ENCODE results near the gene PDE10A.
"Not testable (repeated sequence)": the region's sequence is repeated elsewhere in the genome, so short reads cannot be mapped to it uniquely, and the experiment has no call there.

DNA sequence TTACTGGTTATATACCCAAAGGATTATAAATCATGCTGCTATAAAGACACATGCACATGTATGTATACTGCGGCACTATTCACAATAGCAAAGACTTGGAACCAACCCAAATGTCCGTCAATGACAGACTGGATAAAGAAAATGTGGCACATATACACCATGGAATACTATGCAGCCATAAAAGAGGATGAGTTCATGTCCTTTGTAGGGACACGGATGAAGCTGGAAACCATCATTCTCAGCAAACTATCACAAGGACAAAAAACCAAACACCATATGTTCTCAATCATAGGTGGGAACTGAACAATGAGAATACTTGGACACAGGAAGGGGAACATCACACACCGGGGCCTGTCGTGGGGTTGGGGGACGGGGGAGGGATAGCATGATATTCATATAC, 104.9 kb downstream of the PDE10A start:
- TF ChIP-seq ELF4 (CRISPR knock-in tag; IDR thresholded peaks at IDR 0.05; ENCODE audit: low read depth); SP1 (CRISPR knock-in tag; conservative IDR thresholded peaks at IDR 0.05); SMAD3 (CRISPR knock-in tag; IDR thresholded peaks at IDR 0.05; ENCODE audit: borderline replicate concordance); NR2C2 (CRISPR knock-in tag; IDR thresholded peaks at IDR 0.05); ATF1 (CRISPR knock-in tag; IDR thresholded peaks at IDR 0.05); CREB1 (CRISPR knock-in tag; IDR thresholded peaks at IDR 0.05): not testable (repeated sequence)
- TF ChIP-seq, protein P1, sequence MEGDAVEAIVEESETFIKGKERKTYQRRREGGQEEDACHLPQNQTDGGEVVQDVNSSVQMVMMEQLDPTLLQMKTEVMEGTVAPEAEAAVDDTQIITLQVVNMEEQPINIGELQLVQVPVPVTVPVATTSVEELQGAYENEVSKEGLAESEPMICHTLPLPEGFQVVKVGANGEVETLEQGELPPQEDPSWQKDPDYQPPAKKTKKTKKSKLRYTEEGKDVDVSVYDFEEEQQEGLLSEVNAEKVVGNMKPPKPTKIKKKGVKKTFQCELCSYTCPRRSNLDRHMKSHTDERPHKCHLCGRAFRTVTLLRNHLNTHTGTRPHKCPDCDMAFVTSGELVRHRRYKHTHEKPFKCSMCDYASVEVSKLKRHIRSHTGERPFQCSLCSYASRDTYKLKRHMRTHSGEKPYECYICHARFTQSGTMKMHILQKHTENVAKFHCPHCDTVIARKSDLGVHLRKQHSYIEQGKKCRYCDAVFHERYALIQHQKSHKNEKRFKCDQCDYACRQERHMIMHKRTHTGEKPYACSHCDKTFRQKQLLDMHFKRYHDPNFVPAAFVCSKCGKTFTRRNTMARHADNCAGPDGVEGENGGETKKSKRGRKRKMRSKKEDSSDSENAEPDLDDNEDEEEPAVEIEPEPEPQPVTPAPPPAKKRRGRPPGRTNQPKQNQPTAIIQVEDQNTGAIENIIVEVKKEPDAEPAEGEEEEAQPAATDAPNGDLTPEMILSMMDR (IDR thresholded peaks at IDR 0.05), result not testable (repeated sequence)
- TF ChIP-seq, protein P2, sequence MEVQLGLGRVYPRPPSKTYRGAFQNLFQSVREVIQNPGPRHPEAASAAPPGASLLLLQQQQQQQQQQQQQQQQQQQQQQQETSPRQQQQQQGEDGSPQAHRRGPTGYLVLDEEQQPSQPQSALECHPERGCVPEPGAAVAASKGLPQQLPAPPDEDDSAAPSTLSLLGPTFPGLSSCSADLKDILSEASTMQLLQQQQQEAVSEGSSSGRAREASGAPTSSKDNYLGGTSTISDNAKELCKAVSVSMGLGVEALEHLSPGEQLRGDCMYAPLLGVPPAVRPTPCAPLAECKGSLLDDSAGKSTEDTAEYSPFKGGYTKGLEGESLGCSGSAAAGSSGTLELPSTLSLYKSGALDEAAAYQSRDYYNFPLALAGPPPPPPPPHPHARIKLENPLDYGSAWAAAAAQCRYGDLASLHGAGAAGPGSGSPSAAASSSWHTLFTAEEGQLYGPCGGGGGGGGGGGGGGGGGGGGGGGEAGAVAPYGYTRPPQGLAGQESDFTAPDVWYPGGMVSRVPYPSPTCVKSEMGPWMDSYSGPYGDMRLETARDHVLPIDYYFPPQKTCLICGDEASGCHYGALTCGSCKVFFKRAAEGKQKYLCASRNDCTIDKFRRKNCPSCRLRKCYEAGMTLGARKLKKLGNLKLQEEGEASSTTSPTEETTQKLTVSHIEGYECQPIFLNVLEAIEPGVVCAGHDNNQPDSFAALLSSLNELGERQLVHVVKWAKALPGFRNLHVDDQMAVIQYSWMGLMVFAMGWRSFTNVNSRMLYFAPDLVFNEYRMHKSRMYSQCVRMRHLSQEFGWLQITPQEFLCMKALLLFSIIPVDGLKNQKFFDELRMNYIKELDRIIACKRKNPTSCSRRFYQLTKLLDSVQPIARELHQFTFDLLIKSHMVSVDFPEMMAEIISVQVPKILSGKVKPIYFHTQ (CRISPR knock-in tag; IDR thresholded peaks at IDR 0.05), result not testable (repeated sequence)
- TF ChIP-seq, protein P3, sequence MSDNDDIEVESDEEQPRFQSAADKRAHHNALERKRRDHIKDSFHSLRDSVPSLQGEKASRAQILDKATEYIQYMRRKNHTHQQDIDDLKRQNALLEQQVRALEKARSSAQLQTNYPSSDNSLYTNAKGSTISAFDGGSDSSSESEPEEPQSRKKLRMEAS (CRISPR knock-in tag; IDR thresholded peaks at IDR 0.05), result not testable (repeated sequence)
- TF ChIP-seq, protein P4, sequence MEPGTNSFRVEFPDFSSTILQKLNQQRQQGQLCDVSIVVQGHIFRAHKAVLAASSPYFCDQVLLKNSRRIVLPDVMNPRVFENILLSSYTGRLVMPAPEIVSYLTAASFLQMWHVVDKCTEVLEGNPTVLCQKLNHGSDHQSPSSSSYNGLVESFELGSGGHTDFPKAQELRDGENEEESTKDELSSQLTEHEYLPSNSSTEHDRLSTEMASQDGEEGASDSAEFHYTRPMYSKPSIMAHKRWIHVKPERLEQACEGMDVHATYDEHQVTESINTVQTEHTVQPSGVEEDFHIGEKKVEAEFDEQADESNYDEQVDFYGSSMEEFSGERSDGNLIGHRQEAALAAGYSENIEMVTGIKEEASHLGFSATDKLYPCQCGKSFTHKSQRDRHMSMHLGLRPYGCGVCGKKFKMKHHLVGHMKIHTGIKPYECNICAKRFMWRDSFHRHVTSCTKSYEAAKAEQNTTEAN (CRISPR knock-in tag; IDR thresholded peaks at IDR 0.05), result not testable (repeated sequence)
- TF ChIP-seq, protein P5, sequence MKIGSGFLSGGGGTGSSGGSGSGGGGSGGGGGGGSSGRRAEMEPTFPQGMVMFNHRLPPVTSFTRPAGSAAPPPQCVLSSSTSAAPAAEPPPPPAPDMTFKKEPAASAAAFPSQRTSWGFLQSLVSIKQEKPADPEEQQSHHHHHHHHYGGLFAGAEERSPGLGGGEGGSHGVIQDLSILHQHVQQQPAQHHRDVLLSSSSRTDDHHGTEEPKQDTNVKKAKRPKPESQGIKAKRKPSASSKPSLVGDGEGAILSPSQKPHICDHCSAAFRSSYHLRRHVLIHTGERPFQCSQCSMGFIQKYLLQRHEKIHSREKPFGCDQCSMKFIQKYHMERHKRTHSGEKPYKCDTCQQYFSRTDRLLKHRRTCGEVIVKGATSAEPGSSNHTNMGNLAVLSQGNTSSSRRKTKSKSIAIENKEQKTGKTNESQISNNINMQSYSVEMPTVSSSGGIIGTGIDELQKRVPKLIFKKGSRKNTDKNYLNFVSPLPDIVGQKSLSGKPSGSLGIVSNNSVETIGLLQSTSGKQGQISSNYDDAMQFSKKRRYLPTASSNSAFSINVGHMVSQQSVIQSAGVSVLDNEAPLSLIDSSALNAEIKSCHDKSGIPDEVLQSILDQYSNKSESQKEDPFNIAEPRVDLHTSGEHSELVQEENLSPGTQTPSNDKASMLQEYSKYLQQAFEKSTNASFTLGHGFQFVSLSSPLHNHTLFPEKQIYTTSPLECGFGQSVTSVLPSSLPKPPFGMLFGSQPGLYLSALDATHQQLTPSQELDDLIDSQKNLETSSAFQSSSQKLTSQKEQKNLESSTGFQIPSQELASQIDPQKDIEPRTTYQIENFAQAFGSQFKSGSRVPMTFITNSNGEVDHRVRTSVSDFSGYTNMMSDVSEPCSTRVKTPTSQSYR (CRISPR knock-in tag; IDR thresholded peaks at IDR 0.05), result not testable (repeated sequence)

All from WTC11 (cell line).